ENCODE results near the gene ANXA2R. TPM values are rescaled to one million over a fixed set of nuclear protein-coding genes. Genes with fewer than 3 reads are reported as not detected.
A peak's percentile ranks its signal among the peaks of the same experiment; 100 is the strongest.

ANXA2R gene
- total and polyA plus RNA-seq, 2 of the 4 experiments (the other 2 are of a cell fraction) = 1.3 to 3.6 TPM

DNA sequence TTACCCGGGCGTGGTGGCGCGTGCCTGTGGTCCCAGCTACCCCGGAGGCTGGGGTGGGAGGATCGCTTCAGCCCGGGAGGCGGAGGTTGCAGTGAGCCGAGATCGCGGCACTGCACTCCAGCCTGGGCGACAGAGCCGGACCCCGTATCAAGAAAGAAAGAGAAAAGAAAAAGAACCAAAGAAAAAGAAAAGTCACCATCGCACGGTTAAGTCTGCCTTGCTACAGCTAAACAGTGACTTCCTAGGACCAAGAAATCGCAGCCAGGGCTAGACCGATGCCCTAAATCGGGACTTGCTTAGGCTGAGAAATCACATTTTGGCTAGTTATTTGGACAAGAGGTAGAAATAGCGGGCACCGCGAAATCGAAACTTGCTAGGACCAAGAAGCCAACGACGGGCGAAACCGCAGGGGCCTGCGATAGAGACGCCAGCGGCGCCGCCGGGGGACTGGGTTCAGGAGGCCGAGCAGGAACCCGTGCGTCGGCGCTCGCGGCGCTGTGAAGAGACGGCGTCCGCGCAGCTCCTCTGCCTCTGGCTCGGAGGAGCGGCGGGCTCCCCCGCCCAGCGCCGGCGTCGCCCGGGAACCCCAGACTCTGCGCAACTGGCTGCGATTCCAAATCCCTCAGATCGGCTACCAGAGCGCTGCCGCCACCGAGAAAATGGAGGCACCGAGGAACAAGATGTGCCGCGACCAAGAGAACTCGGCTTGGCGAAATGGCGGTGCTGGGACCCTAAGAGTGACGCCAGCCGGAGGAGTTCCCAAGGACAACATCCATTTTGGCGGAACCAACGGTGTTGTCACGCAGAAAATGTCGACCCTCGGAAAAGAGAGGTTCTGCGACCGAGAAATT, 26.1 kb upstream of the ANXA2R start:
- H3K18ac ChIP-seq (ENCODE audit: low read depth, low read length) = peak overlapping the region; percentile 87
- POLR2A ChIA-PET (ENCODE audit: unreplicated experiment) = interaction anchor here (0.6 kb wide), 1 partner anchor 154 kb away, joined by 3 read pairs; no protein-coding TSS in a partner anchor
- peak overlapping the region; percentile 91 to 97 for H4K8ac ChIP-seq (ENCODE audit: low read depth in 2 of 2, low read length in 2 of 2)
- H4K91ac ChIP-seq (ENCODE audit: insufficient read depth, low read depth, low read length) = peak overlapping the region; percentile 95
- peaks cover 9 to 47% of the 10 kb centered on the region in 2 experiments for H3K79me1 ChIP-seq (ENCODE audit: low read depth in 1 of 2, low read length in 2 of 2)
- peak overlapping the region; percentile 66 for H2BK120ac ChIP-seq (ENCODE audit: low read depth, low read length)
- H4K20me1 ChIP-seq (ENCODE audit: insufficient read depth, low read length) = no peaks in the 10 kb centered on the region
- peak; percentile 22 for ATAC-seq (ENCODE audit: low read depth)
- peak overlapping the region; percentile 87 for H2AFZ ChIP-seq (replicated peaks; ENCODE audit: low read length, poor library complexity)
- peak overlapping the region; percentile 95 for H3K4ac ChIP-seq (ENCODE audit: low read depth, low read length)
- peak overlapping the region; percentile 88 for H3K27ac ChIP-seq (ENCODE audit: insufficient read depth, low read length)
- peak overlapping the region; percentile 82 for H2AK5ac ChIP-seq (ENCODE audit: low read depth, low read length)
- TSS peak; percentile 22 for BruUV-seq (replicated peaks)
- H3K23ac ChIP-seq (ENCODE audit: low read depth, low read length) = peak overlapping the region; percentile 85
- H3K9me1 ChIP-seq (ENCODE audit: insufficient read depth, low read length) = 0 out of 2 replicates have a peak, but pooled peaks cover 4% of the 10 kb centered on the region
- H3K56ac ChIP-seq (ENCODE audit: extremely low read depth, insufficient read depth, low read length) = peak overlapping the region; percentile 94
- DNase-seq = peak; percentile 69
- CTCF ChIA-PET = no interaction called here
- peak overlapping the region; percentile 92; the same call in 2 of the 3 replicates for H2BK15ac ChIP-seq (ENCODE audit: low read depth, low read length)
- in situ Hi-C loops (cut with MboI; ENCODE audit: low sequenced_read_pairs) = no loop called here
- H2BK5ac ChIP-seq (ENCODE audit: low read depth, low read length, poor library complexity, severe bottlenecking) = peak overlapping the region; percentile 84
- intact Hi-C loops (cut with micrococcal nuclease) = loop anchor here (1.0 to 5.0 kb wide), 7 partner anchors 26 to 416 kb away; partner anchors contain the start of genes ANXA2R, TMEM267 and ZNF131
- H3K36me3 ChIP-seq (ENCODE audit: control insufficient read depth, insufficient read depth, low read length) = peaks cover 4% of the 10 kb centered on the region; the same call in 1 of the 2 replicates
- H4K5ac ChIP-seq (ENCODE audit: low read depth, low read length) = peak overlapping the region; percentile 89
- H2AK9ac ChIP-seq (replicated peaks; ENCODE audit: low read depth, low read length, poor library complexity) = peak overlapping the region; percentile 95
- 1% methylated on average over 56 of the region's 75 CpGs; no CpG with 5 or more reads in 1 of the 2 experiments for WGBS, 2 experiments (ENCODE audit: extremely low coverage in 2 of 2, insufficient read length in 1 of 2)
- H2BK20ac ChIP-seq (ENCODE audit: low read depth, low read length) = no peak overlapping the region; the same call in 1 of the 2 replicates
- peaks cover 8% of the 10 kb centered on the region for H3K4me1 ChIP-seq (ENCODE audit: control insufficient read depth, insufficient read depth, low read length)
- H3K9me3 ChIP-seq (ENCODE audit: control insufficient read depth, insufficient read depth, low read length) = no peaks in the 10 kb centered on the region
- peak overlapping the region; percentile 90 for H3K4me2 ChIP-seq (ENCODE audit: low read depth, low read length)
- TF ChIP-seq, protein P1, sequence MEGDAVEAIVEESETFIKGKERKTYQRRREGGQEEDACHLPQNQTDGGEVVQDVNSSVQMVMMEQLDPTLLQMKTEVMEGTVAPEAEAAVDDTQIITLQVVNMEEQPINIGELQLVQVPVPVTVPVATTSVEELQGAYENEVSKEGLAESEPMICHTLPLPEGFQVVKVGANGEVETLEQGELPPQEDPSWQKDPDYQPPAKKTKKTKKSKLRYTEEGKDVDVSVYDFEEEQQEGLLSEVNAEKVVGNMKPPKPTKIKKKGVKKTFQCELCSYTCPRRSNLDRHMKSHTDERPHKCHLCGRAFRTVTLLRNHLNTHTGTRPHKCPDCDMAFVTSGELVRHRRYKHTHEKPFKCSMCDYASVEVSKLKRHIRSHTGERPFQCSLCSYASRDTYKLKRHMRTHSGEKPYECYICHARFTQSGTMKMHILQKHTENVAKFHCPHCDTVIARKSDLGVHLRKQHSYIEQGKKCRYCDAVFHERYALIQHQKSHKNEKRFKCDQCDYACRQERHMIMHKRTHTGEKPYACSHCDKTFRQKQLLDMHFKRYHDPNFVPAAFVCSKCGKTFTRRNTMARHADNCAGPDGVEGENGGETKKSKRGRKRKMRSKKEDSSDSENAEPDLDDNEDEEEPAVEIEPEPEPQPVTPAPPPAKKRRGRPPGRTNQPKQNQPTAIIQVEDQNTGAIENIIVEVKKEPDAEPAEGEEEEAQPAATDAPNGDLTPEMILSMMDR (conservative IDR thresholded peaks at IDR 0.05; ENCODE audit: low read depth, low read length) = no peak
- TF ChIP-seq POLR2A (IDR thresholded peaks at IDR 0.05; ENCODE audit: low read depth, low read length) (peak; percentile 59; the same call in 1 of the 2 replicates), BHLHE40 (IDR thresholded peaks at IDR 0.05; ENCODE audit: low read depth, low read length) (peak; percentile 55; the same call in 1 of the 2 replicates), MXI1 (IDR thresholded peaks at IDR 0.05; ENCODE audit: borderline replicate concordance, low read depth, low read length) (no peak), CHD1 (IDR thresholded peaks at IDR 0.05; ENCODE audit: low read depth, low read length) (peak; percentile 93; the same call in 1 of the 2 replicates), RAD21 (IDR thresholded peaks at IDR 0.05; ENCODE audit: low read length) (no peak)
- peak overlapping the region; percentile 69 for H3K4me3 ChIP-seq (ENCODE audit: insufficient read depth, low read depth, low read length)
- dilution Hi-C loops (cut with HindIII; ENCODE audit: low sequenced_read_pairs, unreplicated experiment) = no loop called here
- peak overlapping the region; percentile 99 for H3K9ac ChIP-seq (ENCODE audit: low read depth, low read length)
- H3K14ac ChIP-seq (replicated peaks; ENCODE audit: low read depth, low read length) = peak overlapping the region; percentile 95
- no peaks in the 10 kb centered on the region for H3K27me3 ChIP-seq (ENCODE audit: control insufficient read depth, insufficient read depth, low read length)
